SK-N-SH (cell line): ENCODE data around the gene DNAJB9. TPM values are rescaled to one million over a fixed set of nuclear protein-coding genes. Genes with fewer than 3 reads are reported as not detected.
"Not testable (repeated sequence)": the region's sequence is repeated elsewhere in the genome, so short reads cannot be mapped to it uniquely, and the experiment has no call there.

ENCODE experiments used
- CTCF ChIA-PET: fragments of 300-600, 350-600 bp; formaldehyde crosslinking; extraction: SDS; loops from one replicate; lab custom pipeline; 2021; lab: Yijun Ruan, JAX
- POLR2A ChIA-PET: fragments of 350-600 bp; sonication (Branson Sonifier 250); formaldehyde crosslinking; extraction: SDS; loops from one replicate; lab custom pipeline; 2020; ENCODE audit warnings: antibody characterized with exemption, inconsistent platforms; lab: Yijun Ruan, JAX
- DNase-seq: peaks from one replicate; pipeline ENCODE4 v3.0.0; 2012
- H2AFZ ChIP-seq: fragments of 200-600 bp; sonication (generic); 2 replicates; pipeline ENCODE4 v1.8.1; 2016; ENCODE audit warnings: antibody characterized with exemption, mild to moderate bottlenecking, low read depth
- H3F3A ChIP-seq: fragments of 200-600 bp; sonication (generic); replicated peaks from 2 replicates; pipeline ENCODE3; 2016; ENCODE audit warnings: antibody characterized with exemption, mild to moderate bottlenecking; ENCODE audit not compliant: insufficient read depth
- H3K27ac ChIP-seq, 2 experiments: fragments of 200-500 bp in 1 of 2; fragments of 200-600 bp in 1 of 2; sonication (Bioruptor generic) in 1 of 2; sonication (generic), shearing (Covaris generic) in 1 of 2; 2 replicates each; pipeline versions ENCODE4 v1.5.1 to v1.6.1; 2014 to 2016; ENCODE audit warnings: low read depth in 2 of 2, inconsistent platforms in 1 of 2, low read length in 1 of 2, mild to moderate bottlenecking in 1 of 2, mixed read lengths in 1 of 2
- H3K27me3 ChIP-seq: fragments of 200-600 bp; sonication (generic), shearing (Covaris generic); 2 replicates; pipeline ENCODE4 v1.6.1; 2016; ENCODE audit warnings: mixed run types; ENCODE audit not compliant: insufficient read depth
- H3K36me3 ChIP-seq, 2 experiments: fragments of 200-500 bp in 1 of 2; fragments of 200-600 bp in 1 of 2; sonication (Bioruptor generic) in 1 of 2; sonication (generic) in 1 of 2; replicated peaks in 1 of 2; 2 replicates each; pipeline versions ENCODE3 to v1.5.1; 2014 to 2016; ENCODE audit warnings: low read length in 1 of 2, mild to moderate bottlenecking in 1 of 2; ENCODE audit not compliant: insufficient read depth in 2 of 2, control insufficient read depth in 1 of 2
- H3K4me1 ChIP-seq, 2 experiments: fragments of 200-500 bp in 1 of 2; fragments of 200-600 bp in 1 of 2; sonication (Bioruptor generic) in 1 of 2; sonication (generic), shearing (Covaris generic) in 1 of 2; 2 replicates each; pipeline versions ENCODE4 v1.5.1 to v1.6.1; 2014 to 2016; ENCODE audit warnings: low read depth in 1 of 2, low read length in 1 of 2, mixed run types in 1 of 2; ENCODE audit not compliant: insufficient read depth in 2 of 2, control insufficient read depth in 1 of 2
- H3K4me2 ChIP-seq: fragments of 200-600 bp; sonication (generic), shearing (Covaris generic); 2 replicates; pipeline ENCODE4 v1.6.1; 2017; ENCODE audit warnings: mixed run types
- H3K4me3 ChIP-seq, 2 experiments: fragments of 200-500 bp in 1 of 2; fragments of 200-600 bp in 1 of 2; sonication (Bioruptor generic) in 1 of 2; sonication (generic), shearing (Covaris generic) in 1 of 2; 2 replicates each; pipeline versions ENCODE4 v1.5.1 to v1.8.1; 2014 to 2016; ENCODE audit warnings: low read depth in 2 of 2, inconsistent platforms in 1 of 2, low read length in 1 of 2, mild to moderate bottlenecking in 1 of 2, mixed read lengths in 1 of 2, moderate library complexity in 1 of 2
- H3K79me2 ChIP-seq: fragments of 200-600 bp; sonication (generic); 2 replicates; pipeline ENCODE4 v1.8.1; 2017; ENCODE audit warnings: mild to moderate bottlenecking; ENCODE audit not compliant: insufficient read depth
- H3K9ac ChIP-seq: fragments of 200-600 bp; sonication (generic); 2 replicates; pipeline ENCODE4 v1.6.1; 2017; ENCODE audit warnings: mixed run types
- H3K9me2 ChIP-seq: fragments of 200-600 bp; sonication (generic); 2 replicates; pipeline ENCODE4 v1.6.1; 2017; ENCODE audit warnings: mixed run types
- H3K9me3 ChIP-seq: fragments of 200-600 bp; sonication (generic); 2 replicates; pipeline ENCODE4 v1.6.1; 2017; ENCODE audit warnings: mixed run types, mild to moderate bottlenecking, moderate library complexity
- H4K20me1 ChIP-seq: fragments of 200-600 bp; sonication (generic); 2 replicates; pipeline ENCODE4 v1.6.1; 2017; ENCODE audit warnings: mild to moderate bottlenecking, mixed run types; ENCODE audit not compliant: insufficient read depth
- CHD2 ChIP-seq: fragments of 150-350 bp; IDR thresholded peaks from 2 replicates; pipeline ENCODE4 v1.6.1; 2018; ENCODE audit warnings: low read length; ENCODE audit not compliant: partially characterized antibody
- EP300 ChIP-seq, 2 experiments: IDR thresholded peaks; 2 replicates each; pipeline versions ENCODE4 v1.4.0 to v1.6.1; 2012; ENCODE audit warnings: borderline replicate concordance in 1 of 2, low read depth in 1 of 2, low read length in 1 of 2
- FOXJ3 ChIP-seq: sonication (generic); formaldehyde crosslinking; IDR thresholded peaks from 2 replicates; pipeline ENCODE4 v1.5.1; 2020; ENCODE audit warnings: mild to moderate bottlenecking, missing genetic modification reagents
- NFIC ChIP-seq: IDR thresholded peaks from 2 replicates; pipeline ENCODE4 v1.4.0; 2012; ENCODE audit warnings: borderline replicate concordance
- POLR2AphosphoS5 ChIP-seq: IDR thresholded peaks from 2 replicates; pipeline ENCODE4 v1.6.1; 2012; ENCODE audit warnings: low read depth, low read length
- RAD21 ChIP-seq: IDR thresholded peaks from 2 replicates; pipeline ENCODE4 v1.6.1; 2012; ENCODE audit warnings: mild to moderate bottlenecking, low read length
- REST ChIP-seq: IDR thresholded peaks from 2 replicates; pipeline ENCODE4 v1.6.1; 2012; ENCODE audit warnings: mild to moderate bottlenecking, low read depth, low read length, moderate library complexity
- RXRA ChIP-seq: IDR thresholded peaks from 2 replicates; pipeline ENCODE4 v1.4.0; 2012; ENCODE audit warnings: low read depth, mild to moderate bottlenecking, borderline replicate concordance
- USF2 ChIP-seq: fragments of 150-350 bp; IDR thresholded peaks from 2 replicates; pipeline ENCODE4 v1.6.1; 2017; ENCODE audit warnings: antibody characterized with exemption, low read length, low read depth, borderline replicate concordance
- ZBTB33 ChIP-seq: IDR thresholded peaks from 2 replicates; pipeline ENCODE4 v1.4.0; 2012; ENCODE audit warnings: low read depth, borderline replicate concordance
- WGBS: methylation state at CpG from one replicate; pipeline ENCODE4 v1.1.6; 2017; ENCODE audit warnings: low lambda C conversion rate; 5-methylcytosine and 5-hydroxymethylcytosine counted together
- polyA plus RNA-seq, 3 experiments: library from polyadenylated mRNA; depleted of rRNA; stranded (reverse); fragments of >200 nt; gene quantifications; 2 replicates each; pipeline ENCODE4 v1.2.3, GENCODE V29; 2012
- TF ChIP-seq, protein P1 (sequence below): fragments of 200-600 bp; sonication (generic); IDR thresholded peaks from 2 replicates; pipeline ENCODE4 v1.6.1; 2017; ENCODE audit warnings: antibody characterized with exemption, mild to moderate bottlenecking, moderate library complexity

Gene DNAJB9
- polyA plus RNA-seq, 1 of the 3 experiments (the other 2 are of a cell fraction), result 6.6 TPM

GRCh38 chr7:108537229-108537628, 32.4 kb upstream of the DNAJB9 start:
- H2AFZ ChIP-seq, result no peak overlapping the region
- 58% methylated on average over 2 of the region's 2 CpGs for WGBS
- TF ChIP-seq RAD21 (no peak), USF2 (no peak), REST (no peak), NFIC (no peak), EP300 (IDR thresholded peaks at IDR 0.05; ENCODE audit: borderline replicate concordance in 1 of 2, low read depth in 1 of 2, low read length in 1 of 2) (no peak), POLR2AphosphoS5 (no peak), CHD2 (no peak), FOXJ3 (CRISPR knock-in tag) (no peak), ZBTB33 (no peak), RXRA (no peak)
- TF ChIP-seq, protein P1, sequence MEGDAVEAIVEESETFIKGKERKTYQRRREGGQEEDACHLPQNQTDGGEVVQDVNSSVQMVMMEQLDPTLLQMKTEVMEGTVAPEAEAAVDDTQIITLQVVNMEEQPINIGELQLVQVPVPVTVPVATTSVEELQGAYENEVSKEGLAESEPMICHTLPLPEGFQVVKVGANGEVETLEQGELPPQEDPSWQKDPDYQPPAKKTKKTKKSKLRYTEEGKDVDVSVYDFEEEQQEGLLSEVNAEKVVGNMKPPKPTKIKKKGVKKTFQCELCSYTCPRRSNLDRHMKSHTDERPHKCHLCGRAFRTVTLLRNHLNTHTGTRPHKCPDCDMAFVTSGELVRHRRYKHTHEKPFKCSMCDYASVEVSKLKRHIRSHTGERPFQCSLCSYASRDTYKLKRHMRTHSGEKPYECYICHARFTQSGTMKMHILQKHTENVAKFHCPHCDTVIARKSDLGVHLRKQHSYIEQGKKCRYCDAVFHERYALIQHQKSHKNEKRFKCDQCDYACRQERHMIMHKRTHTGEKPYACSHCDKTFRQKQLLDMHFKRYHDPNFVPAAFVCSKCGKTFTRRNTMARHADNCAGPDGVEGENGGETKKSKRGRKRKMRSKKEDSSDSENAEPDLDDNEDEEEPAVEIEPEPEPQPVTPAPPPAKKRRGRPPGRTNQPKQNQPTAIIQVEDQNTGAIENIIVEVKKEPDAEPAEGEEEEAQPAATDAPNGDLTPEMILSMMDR, result no peak

DNA sequence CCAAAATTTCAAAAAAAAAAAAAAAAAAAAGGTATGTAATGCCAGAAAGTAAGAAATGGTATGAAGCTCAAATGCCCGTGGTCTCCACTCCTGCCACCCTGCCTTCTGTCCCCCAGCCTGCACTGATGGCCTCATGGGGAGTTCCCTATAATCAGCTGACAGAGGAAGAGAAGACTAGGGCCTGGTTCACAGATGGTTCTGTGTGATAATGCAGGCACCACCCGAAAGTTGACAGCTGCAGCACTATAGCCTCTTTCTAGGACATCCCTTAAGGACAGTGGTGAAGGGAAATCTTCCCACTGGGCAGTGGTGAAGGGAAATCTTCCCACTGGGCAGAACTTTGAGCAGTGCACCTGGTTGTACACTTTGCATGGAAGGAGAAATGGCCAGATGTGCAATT, 31.4 kb upstream of the DNAJB9 start:
- 68% methylated on average over 2 of the region's 2 CpGs for WGBS
- H3K4me1 ChIP-seq, DNase-seq, H3K4me3 ChIP-seq, H3K27ac ChIP-seq, H3K36me3 ChIP-seq, H2AFZ ChIP-seq, CTCF ChIA-PET, H4K20me1 ChIP-seq, H3K27me3 ChIP-seq, H3K4me2 ChIP-seq, H3F3A ChIP-seq, H3K9ac ChIP-seq, H3K9me3 ChIP-seq, POLR2A ChIA-PET, H3K9me2 ChIP-seq, H3K79me2 ChIP-seq: not testable (repeated sequence)

More at GRCh38 chr7:108537229-108537628, 32.4 kb upstream of the DNAJB9 start:
- H3K4me1 ChIP-seq, result no peaks in the 10 kb centered on the region
- no peak for DNase-seq
- H3K9me3 ChIP-seq, result no peaks in the 10 kb centered on the region
- H3K9me2 ChIP-seq, result no peaks in the 10 kb centered on the region
- H3K27me3 ChIP-seq, result no peaks in the 10 kb centered on the region
- ChIA-PET CTCF (no interaction called here), POLR2A (no interaction called here)
- H4K20me1 ChIP-seq, result no peaks in the 10 kb centered on the region
- no peak overlapping the region for H3K9ac ChIP-seq
- no peak overlapping the region for H3K4me2 ChIP-seq
- H3K4me3 ChIP-seq, result no peak overlapping the region
- H3K27ac ChIP-seq, result no peak overlapping the region
- no peaks in the 10 kb centered on the region for H3K79me2 ChIP-seq
- no peaks in the 10 kb centered on the region for H3K36me3 ChIP-seq
- peaks cover 5% of the 10 kb centered on the region for H3F3A ChIP-seq

- H3K27ac ChIP-seq, POLR2A ChIA-PET, H3K4me3 ChIP-seq, H3K36me3 ChIP-seq, H3K4me2 ChIP-seq, DNase-seq, H3K27me3 ChIP-seq, H3F3A ChIP-seq, H4K20me1 ChIP-seq, H3K9me3 ChIP-seq, H3K79me2 ChIP-seq, H3K4me1 ChIP-seq, H3K9me2 ChIP-seq, H3K9ac ChIP-seq, H2AFZ ChIP-seq, CTCF ChIA-PET: not testable (repeated sequence)
- 73% methylated on average over 4 of the region's 4 CpGs for WGBS
Measured at GRCh38 chr7:108538685-108539084, 31.0 kb upstream of the DNAJB9 start.
